Trophoblast cell (in vitro differentiated cells and primary cell): ENCODE measurements around the gene SKI.

Source experiments
- DNase-seq, 2 donors: peaks; one replicate each; pipeline ENCODE4 v3.0.0-alpha.2; 2016
- H2AFZ ChIP-seq: 2 replicates; pipeline ENCODE4 v1.6.1; 2013; ENCODE audit warnings: low read length, moderate library complexity, mild to moderate bottlenecking; ENCODE audit not compliant: insufficient read depth, poor library complexity
- H2AK5ac ChIP-seq: 2 replicates; pipeline ENCODE4 v1.6.1; 2013; ENCODE audit warnings: mild to moderate bottlenecking, low read length
- H2BK120ac ChIP-seq: 2 replicates; pipeline ENCODE4 v1.6.1; 2013; ENCODE audit warnings: low read length, mild to moderate bottlenecking, moderate library complexity; ENCODE audit not compliant: insufficient read depth, poor library complexity
- H2BK12ac ChIP-seq: 2 replicates; pipeline ENCODE4 v1.6.1; 2013; ENCODE audit warnings: mild to moderate bottlenecking, low read length, moderate library complexity
- H2BK5ac ChIP-seq: 2 replicates; pipeline ENCODE4 v1.6.1; 2013; ENCODE audit warnings: low read length, low read depth, moderate library complexity, mild to moderate bottlenecking; ENCODE audit not compliant: poor library complexity
- H3K14ac ChIP-seq: 2 replicates; pipeline ENCODE4 v1.6.1; 2013; ENCODE audit warnings: mild to moderate bottlenecking, low read length
- H3K18ac ChIP-seq: 2 replicates; pipeline ENCODE4 v1.6.1; 2013; ENCODE audit warnings: mild to moderate bottlenecking, low read length
- H3K23ac ChIP-seq: 2 replicates; pipeline ENCODE4 v1.6.1; 2013; ENCODE audit warnings: low read length
- H3K27ac ChIP-seq: 2 replicates; pipeline ENCODE4 v1.5.1; 2013; ENCODE audit warnings: low read depth, mild to moderate bottlenecking, inconsistent platforms, low read length, moderate library complexity
- H3K27me3 ChIP-seq: 2 replicates; pipeline ENCODE4 v1.6.1; 2013; ENCODE audit warnings: inconsistent platforms, mild to moderate bottlenecking, low read length, moderate library complexity; ENCODE audit not compliant: insufficient read depth
- H3K36me3 ChIP-seq, 2 experiments: 1 replicate in 1 of 2; 2 replicates in 1 of 2; pipeline ENCODE4 v1.6.1; 2013; ENCODE audit warnings: low read length in 2 of 2, mild to moderate bottlenecking in 2 of 2, moderate library complexity in 1 of 2; ENCODE audit not compliant: insufficient read depth in 2 of 2, control insufficient read depth in 1 of 2
- H3K4ac ChIP-seq: 2 replicates; pipeline ENCODE4 v1.6.1; 2013; ENCODE audit warnings: low read depth, mild to moderate bottlenecking, low read length, moderate library complexity
- H3K4me1 ChIP-seq, 2 experiments: 1 replicate in 1 of 2; 2 replicates in 1 of 2; pipeline ENCODE4 v1.6.1; 2013; ENCODE audit warnings: low read length in 2 of 2, mild to moderate bottlenecking in 2 of 2, moderate library complexity in 1 of 2; ENCODE audit not compliant: insufficient read depth in 2 of 2, control insufficient read depth in 1 of 2
- H3K4me2 ChIP-seq: 2 replicates; pipeline ENCODE4 v1.6.1; 2013; ENCODE audit warnings: inconsistent platforms, mild to moderate bottlenecking, low read length, moderate library complexity
- H3K4me3 ChIP-seq: 2 replicates; pipeline ENCODE4 v1.5.1; 2013; ENCODE audit warnings: mild to moderate bottlenecking, low read depth, low read length, inconsistent platforms
- H3K79me1 ChIP-seq: one replicate; pipeline ENCODE4 v1.6.1; 2013; ENCODE audit warnings: low read length
- H3K79me2 ChIP-seq: 2 replicates; pipeline ENCODE4 v1.6.1; 2013; ENCODE audit warnings: low read length, mild to moderate bottlenecking; ENCODE audit not compliant: control insufficient read depth, insufficient read depth, poor library complexity
- H3K9ac ChIP-seq: 2 replicates; pipeline ENCODE4 v1.6.1; 2013; ENCODE audit warnings: mild to moderate bottlenecking, low read length
- H3K9me3 ChIP-seq: 2 replicates; pipeline ENCODE4 v1.6.1; 2013; ENCODE audit warnings: low read depth, mild to moderate bottlenecking, control low read depth, inconsistent platforms, low read length; ENCODE audit not compliant: insufficient read depth
- H4K12ac ChIP-seq: 2 replicates; pipeline ENCODE4 v1.6.1; 2013; ENCODE audit warnings: low read depth, mild to moderate bottlenecking, low read length, moderate library complexity
- H4K8ac ChIP-seq: 2 replicates; pipeline ENCODE4 v1.6.1; 2013; ENCODE audit warnings: low read depth, mild to moderate bottlenecking, low read length, moderate library complexity
- H4K91ac ChIP-seq: one replicate; pipeline ENCODE4 v1.6.1; 2013; ENCODE audit warnings: low read depth, mild to moderate bottlenecking, low read length, moderate library complexity
- WGBS: extraction: QIAGEN DNeasy Blood & Tissue Kit; methylation state at CpG from one replicate; pipeline ENCODE4 v1.1.7; 2013; ENCODE audit warnings: missing lambda C conversion rate; ENCODE audit not compliant: insufficient read length, insufficient coverage; ENCODE audit errors: extremely low coverage; 5-methylcytosine and 5-hydroxymethylcytosine counted together

Gene SKI

DNA sequence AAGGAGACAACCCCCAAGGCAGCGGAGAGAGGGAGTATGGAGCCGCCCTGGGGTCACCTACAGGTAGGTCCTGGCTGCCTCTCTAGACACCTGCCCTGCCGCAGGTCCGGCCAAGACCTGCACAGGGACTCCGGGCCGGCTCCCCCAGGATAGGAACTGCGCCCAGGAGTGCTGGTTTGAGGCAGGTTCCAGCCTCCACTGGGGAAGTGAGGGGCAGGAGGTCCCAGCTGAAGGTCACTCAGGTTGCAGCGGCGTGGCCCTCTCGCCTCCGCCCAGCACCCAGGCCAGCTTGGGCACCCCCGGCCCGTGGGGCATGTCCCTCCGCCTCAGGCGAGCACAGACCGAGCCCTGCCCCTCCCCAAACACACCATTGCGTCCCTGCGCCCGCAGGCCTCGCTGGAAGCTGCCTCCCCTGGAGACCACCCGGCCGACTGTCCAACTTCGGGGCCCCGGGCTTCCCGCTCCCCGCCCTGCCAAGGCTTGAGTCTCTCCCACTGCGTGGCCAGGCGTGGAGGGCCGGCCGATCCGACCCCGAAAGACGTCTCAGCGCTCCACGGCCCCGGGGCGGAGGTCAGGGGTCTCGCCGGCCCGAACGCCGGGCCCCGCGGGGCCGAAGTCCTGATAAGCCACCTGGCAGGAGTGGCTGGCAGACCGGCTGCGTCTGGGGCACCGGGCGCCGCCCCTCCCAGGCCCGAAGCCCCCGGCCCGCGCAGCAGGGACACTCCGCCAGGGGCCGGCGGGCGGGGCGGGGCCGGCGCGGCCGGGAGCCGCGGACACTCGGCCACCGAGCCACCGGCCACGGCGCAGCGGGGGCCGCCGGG, 1.4 kb upstream of the SKI start:
- peak overlapping the region; percentile 99 for H2BK5ac ChIP-seq
- peak overlapping the region; percentile 92 for H4K12ac ChIP-seq
- peak overlapping the region; percentile 96 for H3K9ac ChIP-seq
- H3K18ac ChIP-seq = peak overlapping the region; percentile 99
- peak in 1 of 2 donors; percentile 26 for DNase-seq
- peak overlapping the region; percentile 99 for H2AK5ac ChIP-seq
- peak overlapping the region; percentile 99 for H2BK120ac ChIP-seq
- H3K4me3 ChIP-seq = peak overlapping the region; percentile 89
- H3K14ac ChIP-seq = peak overlapping the region; percentile 100
- peak overlapping the region; percentile 19 for H2BK12ac ChIP-seq
- H2AFZ ChIP-seq = peak overlapping the region; percentile 97
- H3K4ac ChIP-seq = peak overlapping the region; percentile 97
- peaks cover 16% of the 10 kb centered on the region for H3K79me1 ChIP-seq
- H3K27ac ChIP-seq = peak overlapping the region; percentile 99
- peak overlapping the region; percentile 100 for H4K91ac ChIP-seq
- H4K8ac ChIP-seq = peak overlapping the region; percentile 99
- H3K4me2 ChIP-seq = peak overlapping the region; percentile 95
- H3K36me3 ChIP-seq = no peaks in the 10 kb centered on the region
- H3K23ac ChIP-seq = no peak overlapping the region
- peaks cover 2% of the 10 kb centered on the region for H3K9me3 ChIP-seq
- H3K4me1 ChIP-seq = peaks cover 17 to 26% of the 10 kb centered on the region in 2 experiments
- H3K79me2 ChIP-seq = peaks cover 39% of the 10 kb centered on the region
- no CpG with 5 or more reads among the region's 73 CpGs for WGBS
- no peaks in the 10 kb centered on the region for H3K27me3 ChIP-seq

DNA sequence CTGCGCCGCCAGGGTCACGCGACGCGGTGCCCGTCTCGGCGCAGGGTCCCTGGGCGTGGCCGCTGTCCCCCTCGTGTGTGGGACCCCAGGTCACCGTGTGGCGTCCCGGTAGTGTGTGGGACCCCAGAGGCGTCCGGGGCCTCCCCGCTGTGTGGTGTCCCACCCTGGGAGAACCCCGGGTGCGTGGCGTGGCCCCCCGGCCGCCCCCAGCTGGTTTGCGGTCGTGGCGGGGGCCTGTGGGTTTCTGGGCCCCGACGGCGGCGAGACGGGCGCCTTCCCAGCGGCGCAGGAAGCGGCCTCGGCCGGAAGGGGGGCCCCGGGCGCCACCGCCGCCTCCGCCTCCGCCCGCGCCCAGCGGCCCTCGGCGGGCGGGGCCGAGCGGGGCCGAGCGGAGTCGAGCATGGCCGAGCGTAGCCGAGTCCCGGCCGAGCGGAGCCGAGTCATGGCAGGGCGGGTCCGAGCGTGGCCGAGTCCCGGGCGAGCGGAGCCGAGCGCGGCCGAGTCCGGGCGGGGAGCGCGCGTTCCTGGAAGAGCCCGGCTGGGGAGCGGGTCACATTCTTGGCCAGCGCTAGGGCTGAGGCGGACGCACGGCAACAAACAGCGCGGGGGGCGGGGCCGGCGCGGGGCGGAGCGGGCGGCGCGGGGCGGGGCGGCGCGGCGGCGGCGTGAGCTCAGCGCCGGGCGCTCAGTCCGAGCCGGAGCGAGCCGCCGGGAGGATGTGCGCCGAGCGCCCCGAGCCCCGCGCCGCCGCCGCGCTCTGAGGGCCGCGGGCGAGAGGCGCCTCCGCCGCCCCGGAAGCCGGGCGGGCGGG, 568 bp upstream of the SKI start:
- H3K4ac ChIP-seq = peak overlapping the region; percentile 97
- no CpG with 5 or more reads among the region's 129 CpGs for WGBS
- peak overlapping the region; percentile 89 for H3K4me3 ChIP-seq

DNA sequence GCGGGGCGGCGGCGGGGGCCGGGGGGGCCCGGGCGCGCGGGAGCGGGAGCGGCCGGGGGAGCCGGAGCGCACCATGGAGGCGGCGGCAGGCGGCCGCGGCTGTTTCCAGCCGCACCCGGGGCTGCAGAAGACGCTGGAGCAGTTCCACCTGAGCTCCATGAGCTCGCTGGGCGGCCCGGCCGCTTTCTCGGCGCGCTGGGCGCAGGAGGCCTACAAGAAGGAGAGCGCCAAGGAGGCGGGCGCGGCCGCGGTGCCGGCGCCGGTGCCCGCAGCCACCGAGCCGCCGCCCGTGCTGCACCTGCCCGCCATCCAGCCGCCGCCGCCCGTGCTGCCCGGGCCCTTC, 546 bp downstream of the SKI start:
- H3K23ac ChIP-seq = no peak overlapping the region
- H2AFZ ChIP-seq = no peak overlapping the region
- H4K91ac ChIP-seq = peak overlapping the region; percentile 13
- peak overlapping the region; percentile 78 for H3K9ac ChIP-seq
- peak overlapping the region; percentile 86 for H3K4me3 ChIP-seq
- H4K12ac ChIP-seq = no peak overlapping the region
- no peak overlapping the region for H2AK5ac ChIP-seq
- peak overlapping the region; percentile 74 for H3K4me2 ChIP-seq
- no peaks in the 10 kb centered on the region for H3K27me3 ChIP-seq
- no peak overlapping the region for H2BK120ac ChIP-seq
- H3K4ac ChIP-seq = peak overlapping the region; percentile 97
- peak overlapping the region; percentile 75 for H3K14ac ChIP-seq
- H3K18ac ChIP-seq = peak overlapping the region; percentile 9
- peaks cover 3% of the 10 kb centered on the region for H3K9me3 ChIP-seq
- peaks cover 36 to 45% of the 10 kb centered on the region in 2 experiments for H3K4me1 ChIP-seq
- no peak overlapping the region for H2BK12ac ChIP-seq
- H3K27ac ChIP-seq = peak overlapping the region; percentile 4
- H4K8ac ChIP-seq = no peak overlapping the region
- peaks cover 2 to 6% of the 10 kb centered on the region in 2 experiments for H3K36me3 ChIP-seq
- DNase-seq = peak in 1 of 2 donors; percentile 46
- H3K79me1 ChIP-seq = peaks cover 16% of the 10 kb centered on the region
- no peak overlapping the region for H2BK5ac ChIP-seq
- peaks cover 58% of the 10 kb centered on the region for H3K79me2 ChIP-seq
- no CpG with 5 or more reads among the region's 50 CpGs for WGBS

More for the DNA sequence above, 568 bp upstream of the SKI start:
- H3K27ac ChIP-seq = peak overlapping the region; percentile 99
- H2BK12ac ChIP-seq = no peak overlapping the region
- H2BK5ac ChIP-seq = peak overlapping the region; percentile 99
- no peaks in the 10 kb centered on the region for H3K27me3 ChIP-seq
- peaks cover under 1 to 5% of the 10 kb centered on the region in 2 experiments for H3K36me3 ChIP-seq
- peaks cover 25 to 34% of the 10 kb centered on the region in 2 experiments for H3K4me1 ChIP-seq
- H4K8ac ChIP-seq = peak overlapping the region; percentile 99
- H3K23ac ChIP-seq = no peak overlapping the region
- H3K9ac ChIP-seq = peak overlapping the region; percentile 96
- peak overlapping the region; percentile 99 for H3K18ac ChIP-seq
- peak overlapping the region; percentile 100 for H4K91ac ChIP-seq
- H3K79me2 ChIP-seq = peaks cover 47% of the 10 kb centered on the region
- peak overlapping the region; percentile 97 for H2AFZ ChIP-seq
- H2AK5ac ChIP-seq = peak overlapping the region; percentile 99
- DNase-seq = peak; percentile 97 to 99
- H3K9me3 ChIP-seq = peaks cover 2% of the 10 kb centered on the region
- H3K4me2 ChIP-seq = peak overlapping the region; percentile 95
- H3K79me1 ChIP-seq = peaks cover 16% of the 10 kb centered on the region
- peak overlapping the region; percentile 99 for H2BK120ac ChIP-seq
- H3K14ac ChIP-seq = peak overlapping the region; percentile 100
- H4K12ac ChIP-seq = peak overlapping the region; percentile 92

DNA sequence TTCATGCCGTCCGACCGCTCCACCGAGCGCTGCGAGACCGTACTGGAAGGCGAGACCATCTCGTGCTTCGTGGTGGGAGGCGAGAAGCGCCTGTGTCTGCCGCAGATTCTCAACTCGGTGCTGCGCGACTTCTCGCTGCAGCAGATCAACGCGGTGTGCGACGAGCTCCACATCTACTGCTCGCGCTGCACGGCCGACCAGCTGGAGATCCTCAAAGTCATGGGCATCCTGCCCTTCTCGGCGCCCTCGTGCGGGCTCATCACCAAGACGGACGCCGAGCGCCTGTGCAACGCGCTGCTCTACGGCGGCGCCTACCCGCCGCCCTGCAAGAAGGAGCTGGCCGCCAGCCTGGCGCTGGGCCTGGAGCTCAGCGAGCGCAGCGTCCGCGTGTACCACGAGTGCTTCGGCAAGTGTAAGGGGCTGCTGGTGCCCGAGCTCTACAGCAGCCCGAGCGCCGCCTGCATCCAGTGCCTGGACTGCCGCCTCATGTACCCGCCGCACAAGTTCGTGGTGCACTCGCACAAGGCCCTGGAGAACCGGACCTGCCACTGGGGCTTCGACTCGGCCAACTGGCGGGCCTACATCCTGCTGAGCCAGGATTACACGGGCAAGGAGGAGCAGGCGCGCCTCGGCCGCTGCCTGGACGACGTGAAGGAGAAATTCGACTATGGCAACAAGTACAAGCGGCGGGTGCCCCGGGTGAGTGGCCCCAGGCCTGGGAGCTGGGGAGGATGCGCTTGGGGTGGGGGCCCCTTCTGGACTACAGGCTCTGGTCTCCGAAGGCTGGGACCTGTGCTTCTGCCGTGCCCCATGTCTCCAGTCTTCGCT, 1.1 kb downstream of the SKI start:
- Histone ChIP-seq H3K4me1 (peaks cover 42 to 51% of the 10 kb centered on the region in 2 experiments), H2BK12ac (no peak overlapping the region), H4K12ac (no peak overlapping the region)

More for the DNA sequence above, 1.1 kb downstream of the SKI start:
- no CpG with 5 or more reads among the region's 77 CpGs for whole genome bisulfite sequencing
- H3K4ac ChIP-seq = peak overlapping the region; percentile 97
- H3K36me3 ChIP-seq = peaks cover 2 to 6% of the 10 kb centered on the region in 2 experiments
- H3K4me3 ChIP-seq = peak overlapping the region; percentile 86
- H2BK5ac ChIP-seq = peak overlapping the region; percentile 28
- H3K79me1 ChIP-seq = peaks cover 20% of the 10 kb centered on the region
- peak overlapping the region; percentile 52 for H3K18ac ChIP-seq
- no peak overlapping the region for H2AFZ ChIP-seq
- H3K27ac ChIP-seq = peak overlapping the region; percentile 4
- peak overlapping the region; percentile 21 for H2AK5ac ChIP-seq
- peak overlapping the region; percentile 74 for H3K4me2 ChIP-seq
- H2BK120ac ChIP-seq = peak overlapping the region; percentile 11
- H4K91ac ChIP-seq = peak overlapping the region; percentile 52
- peak overlapping the region; percentile 75 for H3K14ac ChIP-seq
- DNase-seq = peak; percentile 39 to 58
- H3K79me2 ChIP-seq = peaks cover 64% of the 10 kb centered on the region
- H3K23ac ChIP-seq = no peak overlapping the region
- no peaks in the 10 kb centered on the region for H3K27me3 ChIP-seq
- H4K8ac ChIP-seq = no peak overlapping the region
- peaks cover 1% of the 10 kb centered on the region for H3K9me3 ChIP-seq
- H3K9ac ChIP-seq = peak overlapping the region; percentile 47
